Measurements from ENCODE around the gene UCKL1.
"Not testable (repeated sequence)": the region's sequence is repeated elsewhere in the genome, so short reads cannot be mapped to it uniquely, and the experiment has no call there.

The UCKL1 gene

GRCh38 chr20:63955827-63956663 lies at the start of gene UCKL1:
Gene UCKL1 (minus strand): TSS chr20:63956416. CDS start chr20:63956372, 44 bp downstream.
- peak; percentile 86 for DNase-seq

- no peak for DNase-seq
Measured at GRCh38 chr20:64005394-64005793, 49.2 kb upstream of the UCKL1 start.

- no peak for DNase-seq
Measured at GRCh38 chr20:64003960-64004725, 47.9 kb upstream of the UCKL1 start.

DNA sequence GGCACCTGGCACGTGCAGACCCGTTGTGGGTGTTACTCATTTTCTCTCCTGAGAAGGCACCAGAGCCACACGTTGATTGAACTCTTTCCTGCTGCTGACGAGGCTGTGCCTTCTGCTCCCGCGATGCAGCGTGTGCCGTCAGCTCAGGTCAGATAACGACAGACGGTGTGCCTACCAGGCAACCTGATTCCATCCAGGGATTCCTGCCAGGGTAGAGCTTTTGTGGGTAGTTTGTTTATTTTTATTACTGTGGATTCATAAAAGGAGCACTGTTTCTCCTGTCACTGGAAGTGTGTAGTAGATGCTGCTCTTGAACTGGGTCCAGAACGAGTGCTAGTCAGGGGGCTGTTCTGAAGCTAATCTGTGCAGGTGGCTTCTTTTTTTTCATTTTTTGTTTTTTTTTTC lies 45.4 kb upstream of the UCKL1 start:
- DNase-seq = no peak

DNA sequence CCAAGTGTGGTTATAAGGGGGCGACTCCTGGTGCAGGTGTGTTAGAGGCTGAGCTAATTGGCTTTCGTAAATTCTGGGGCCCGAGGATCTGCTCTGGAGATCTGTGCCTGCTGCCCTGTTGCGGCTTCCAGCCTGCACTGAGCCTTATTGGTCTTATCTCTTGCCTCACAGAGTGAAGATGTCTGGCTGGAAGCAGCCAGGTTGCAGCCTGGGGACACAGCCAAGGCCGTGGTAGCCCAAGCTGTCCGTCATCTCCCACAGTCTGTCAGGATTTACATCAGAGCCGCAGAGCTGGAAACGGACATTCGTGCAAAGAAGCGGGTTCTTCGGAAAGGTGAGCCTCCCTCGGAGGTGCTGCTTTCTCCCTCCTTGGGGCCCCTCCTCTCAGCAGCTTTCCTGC lies 44.7 kb upstream of the UCKL1 start:
- DNase-seq = no peak

GRCh38 chr20:63982937-63983336 lies 26.7 kb upstream of the UCKL1 start:
- DNase-seq = no peak

- DNase-seq = peak; percentile 95
Measured at GRCh38 chr20:63980806-63981728, 24.9 kb upstream of the UCKL1 start, which contains the start of gene PRPF6. Gene PRPF6 (plus strand): TSS chr20:63981132. CDS start chr20:63981246, 114 bp downstream.

DNA sequence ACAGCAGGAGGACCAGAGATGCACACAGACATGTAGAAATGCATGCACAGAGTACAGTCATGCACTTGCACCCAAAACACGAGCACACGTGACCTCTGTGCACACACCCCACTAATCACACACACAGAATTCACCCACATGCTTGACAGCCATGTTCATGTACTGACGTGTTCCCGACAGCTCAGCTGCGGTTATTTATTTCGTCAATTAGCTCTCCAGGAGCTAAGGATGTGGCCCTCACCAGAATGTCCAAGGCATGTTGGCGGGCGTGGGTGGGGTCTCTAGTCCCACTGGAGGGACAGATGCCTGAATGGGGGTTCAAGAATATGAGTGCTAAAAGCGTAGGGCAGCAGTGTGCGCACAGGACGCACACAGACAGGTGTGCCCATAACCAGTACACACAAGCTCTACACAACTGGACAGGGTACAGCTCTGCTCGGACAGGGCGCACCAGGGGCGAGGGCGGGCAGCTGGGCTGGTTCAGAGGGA lies 24.1 kb upstream of the UCKL1 start:
- no peak for DNase-seq

DNA sequence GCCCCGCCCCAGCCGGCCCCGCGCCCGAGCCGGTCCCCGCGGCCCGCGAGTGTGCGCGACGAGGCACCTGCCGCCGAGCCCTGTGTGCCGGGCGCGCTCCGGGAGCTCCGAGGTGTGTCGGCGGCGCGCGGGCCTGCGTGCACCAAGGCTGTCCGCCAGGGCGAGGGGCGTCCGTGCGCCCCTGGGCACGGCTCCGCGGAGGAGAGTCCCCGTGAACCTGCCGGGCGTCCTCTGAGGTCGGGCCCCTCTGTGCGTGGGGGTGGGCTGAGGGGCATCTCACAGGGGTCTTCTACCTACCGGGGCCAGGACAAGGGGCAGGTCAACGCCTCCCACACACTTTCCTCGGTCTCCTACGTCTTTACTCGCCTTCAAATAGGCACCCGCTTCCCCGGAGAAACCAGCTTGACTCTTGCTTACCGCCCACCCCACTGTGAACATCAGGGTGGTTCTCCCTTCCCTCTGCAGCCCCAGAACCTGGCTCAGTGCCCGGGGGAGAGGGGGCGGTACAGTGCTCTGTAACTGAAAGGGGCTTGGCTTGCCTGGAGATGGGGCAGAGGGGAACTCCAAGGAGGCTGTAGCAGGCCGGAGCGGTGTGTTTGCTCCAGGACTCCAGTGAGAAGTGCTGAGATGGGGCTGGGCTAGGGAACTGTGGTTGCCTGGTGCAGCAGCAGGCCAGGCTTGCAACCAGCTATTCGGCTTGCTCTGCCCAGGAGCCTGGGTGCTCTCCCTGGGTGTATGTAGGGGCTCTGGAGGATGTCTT lies 23.5 kb upstream of the UCKL1 start, which contains the start of gene SAMD10:
TSS of gene SAMD10 (minus strand) at position 86 of the 760 bp plus-strand sequence. CDS start 175 bp downstream, outside the sequence.
- DNase-seq = peak; percentile 63

DNA sequence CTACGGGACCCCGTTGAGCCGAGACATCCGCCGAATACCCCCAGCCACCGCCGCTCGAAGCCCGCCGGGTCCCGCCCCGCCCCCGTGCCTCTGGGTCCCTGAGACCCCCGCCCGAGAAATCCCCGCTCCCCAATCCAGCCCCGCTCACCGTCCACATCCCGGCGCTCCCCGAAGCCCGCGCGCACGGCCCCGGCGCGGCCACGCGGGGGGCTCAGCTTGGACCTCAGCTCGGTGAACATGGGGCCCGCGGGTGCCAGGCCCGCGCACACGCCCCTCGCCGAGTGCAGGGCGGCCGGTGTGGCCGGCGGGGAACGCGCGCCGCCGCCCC lies 23.0 kb upstream of the UCKL1 start:
- DNase-seq = no peak

GRCh38 chr20:63978319-63979228 lies 22.4 kb upstream of the UCKL1 start:
- DNase-seq = peak; percentile 76

DNA sequence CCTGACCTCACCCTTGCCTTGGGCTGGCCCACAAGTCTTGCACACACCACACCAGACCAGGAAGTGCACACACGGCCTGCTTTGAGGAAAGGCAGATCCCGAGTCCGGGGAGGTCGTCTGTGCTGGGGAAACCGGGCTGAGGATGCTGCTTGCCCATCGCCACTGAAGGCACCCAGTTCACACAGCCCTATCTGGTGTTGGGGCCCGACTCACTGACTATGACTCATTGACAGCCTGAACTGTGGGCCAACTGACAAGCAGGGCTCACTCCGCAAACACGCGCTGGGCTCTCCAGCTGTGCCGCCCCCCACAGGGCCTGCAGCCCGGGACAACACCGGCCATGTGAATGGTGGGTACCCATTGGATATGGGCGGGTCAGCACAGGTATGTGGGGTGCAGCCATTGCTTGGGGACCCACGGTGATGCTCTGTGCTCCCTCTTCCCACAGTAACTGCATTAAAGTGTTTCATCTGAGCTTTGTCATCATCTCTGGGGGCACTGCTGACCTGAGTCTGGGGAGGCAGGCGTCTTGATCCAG lies 21.6 kb upstream of the UCKL1 start:
- peak; percentile 60 for DNase-seq

DNA sequence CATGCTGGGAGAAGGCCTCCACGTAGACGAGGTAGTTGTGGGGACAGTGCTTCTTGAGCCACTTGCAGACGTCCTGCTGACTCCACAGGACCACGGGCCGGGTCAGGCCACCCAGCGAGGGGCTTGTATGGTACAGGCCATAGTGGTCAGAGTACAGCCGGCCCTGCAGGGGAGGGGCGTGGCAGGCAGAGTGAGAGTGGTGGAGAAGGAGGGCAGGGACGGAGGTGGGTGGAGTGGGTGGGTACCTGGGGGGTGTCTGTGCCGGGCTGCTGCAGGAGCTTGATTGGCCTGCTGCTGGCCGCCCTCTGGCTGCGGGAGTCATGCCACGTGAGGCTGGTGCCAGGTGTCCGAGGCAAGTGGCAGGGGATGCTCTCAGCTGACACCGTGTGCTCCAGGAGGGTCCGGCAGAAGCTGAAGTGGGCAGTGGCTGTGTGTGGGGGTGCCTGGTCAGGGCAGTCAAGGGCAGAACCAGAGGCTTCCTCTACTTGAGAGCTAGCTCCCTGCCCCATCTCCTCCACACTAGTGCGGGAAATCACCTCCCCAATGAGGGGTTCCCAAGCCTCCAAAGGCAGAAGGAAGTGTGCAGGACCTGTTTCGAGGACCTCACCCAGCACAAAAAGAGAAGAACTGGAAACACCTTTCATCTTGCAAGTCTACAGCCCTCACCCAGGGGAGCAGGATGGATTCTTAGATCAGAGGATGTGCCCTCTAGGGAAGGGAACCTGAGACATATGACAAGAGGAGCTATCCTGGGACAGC lies 20.9 kb upstream of the UCKL1 start:
- no peak for DNase-seq

DNA sequence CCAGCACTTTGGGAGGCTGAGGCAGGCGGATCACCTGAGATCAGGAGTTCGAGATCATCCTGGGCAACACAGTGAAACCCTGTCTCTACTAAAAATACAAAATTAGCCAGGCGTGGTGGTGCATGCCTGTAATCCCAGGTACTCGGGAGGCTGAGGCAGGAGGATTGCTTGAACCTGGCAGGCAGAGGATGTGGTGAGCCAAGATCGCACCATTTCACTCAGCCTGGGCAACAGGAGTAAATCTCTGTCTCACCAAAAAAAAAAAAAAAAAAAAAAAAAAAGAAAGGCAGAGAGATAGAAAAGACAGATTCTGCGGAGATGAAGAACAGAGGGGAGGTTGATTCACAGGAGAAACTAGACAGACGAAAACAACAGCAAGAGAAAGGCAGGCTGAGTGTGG lies 20.3 kb upstream of the UCKL1 start:
- DNase-seq = not testable (repeated sequence)

- DNase-seq = no peak
Measured at GRCh38 chr20:63974402-63975200, 18.4 kb upstream of the UCKL1 start.

GRCh38 chr20:63973636-63974401 lies 17.6 kb upstream of the UCKL1 start:
- peak; percentile 89 for DNase-seq

- DNase-seq = no peak
Measured at GRCh38 chr20:63973160-63973479, 16.9 kb upstream of the UCKL1 start.
